SK-N-SH (cell line): ENCODE measurements around the gene PTPRG. TPM values are rescaled to one million over a fixed set of nuclear protein-coding genes. Genes with fewer than 3 reads are reported as not detected.

Experiments used
- CTCF ChIA-PET: fragments of 300-600, 350-600 bp; formaldehyde crosslinking; extraction: SDS; loops from one replicate; lab custom pipeline; 2021; lab: Yijun Ruan, JAX
- POLR2A ChIA-PET: fragments of 350-600 bp; sonication (Branson Sonifier 250); formaldehyde crosslinking; extraction: SDS; loops from one replicate; lab custom pipeline; 2020; ENCODE audit warnings: antibody characterized with exemption, inconsistent platforms; lab: Yijun Ruan, JAX
- DNase-seq: peaks from one replicate; pipeline ENCODE4 v3.0.0; 2012
- H2AFZ ChIP-seq: fragments of 200-600 bp; sonication (generic); 2 replicates; pipeline ENCODE4 v1.8.1; 2016; ENCODE audit warnings: antibody characterized with exemption, mild to moderate bottlenecking, low read depth
- H3F3A ChIP-seq: fragments of 200-600 bp; sonication (generic); replicated peaks from 2 replicates; pipeline ENCODE3; 2016; ENCODE audit warnings: antibody characterized with exemption, mild to moderate bottlenecking; ENCODE audit not compliant: insufficient read depth
- H3K27ac ChIP-seq, 2 experiments: fragments of 200-500 bp in 1 of 2; fragments of 200-600 bp in 1 of 2; sonication (Bioruptor generic) in 1 of 2; sonication (generic), shearing (Covaris generic) in 1 of 2; 2 replicates each; pipeline versions ENCODE4 v1.5.1 to v1.6.1; 2014 to 2016; ENCODE audit warnings: low read depth in 2 of 2, inconsistent platforms in 1 of 2, low read length in 1 of 2, mild to moderate bottlenecking in 1 of 2, mixed read lengths in 1 of 2
- H3K27me3 ChIP-seq: fragments of 200-600 bp; sonication (generic), shearing (Covaris generic); 2 replicates; pipeline ENCODE4 v1.6.1; 2016; ENCODE audit warnings: mixed run types; ENCODE audit not compliant: insufficient read depth
- H3K36me3 ChIP-seq, 2 experiments: fragments of 200-500 bp in 1 of 2; fragments of 200-600 bp in 1 of 2; sonication (Bioruptor generic) in 1 of 2; sonication (generic) in 1 of 2; replicated peaks in 1 of 2; 2 replicates each; pipeline versions ENCODE3 to v1.5.1; 2014 to 2016; ENCODE audit warnings: low read length in 1 of 2, mild to moderate bottlenecking in 1 of 2; ENCODE audit not compliant: insufficient read depth in 2 of 2, control insufficient read depth in 1 of 2
- H3K4me1 ChIP-seq, 2 experiments: fragments of 200-500 bp in 1 of 2; fragments of 200-600 bp in 1 of 2; sonication (Bioruptor generic) in 1 of 2; sonication (generic), shearing (Covaris generic) in 1 of 2; 2 replicates each; pipeline versions ENCODE4 v1.5.1 to v1.6.1; 2014 to 2016; ENCODE audit warnings: low read depth in 1 of 2, low read length in 1 of 2, mixed run types in 1 of 2; ENCODE audit not compliant: insufficient read depth in 2 of 2, control insufficient read depth in 1 of 2
- H3K4me2 ChIP-seq: fragments of 200-600 bp; sonication (generic), shearing (Covaris generic); 2 replicates; pipeline ENCODE4 v1.6.1; 2017; ENCODE audit warnings: mixed run types
- H3K4me3 ChIP-seq, 2 experiments: fragments of 200-500 bp in 1 of 2; fragments of 200-600 bp in 1 of 2; sonication (Bioruptor generic) in 1 of 2; sonication (generic), shearing (Covaris generic) in 1 of 2; 2 replicates each; pipeline versions ENCODE4 v1.5.1 to v1.8.1; 2014 to 2016; ENCODE audit warnings: low read depth in 2 of 2, inconsistent platforms in 1 of 2, low read length in 1 of 2, mild to moderate bottlenecking in 1 of 2, mixed read lengths in 1 of 2, moderate library complexity in 1 of 2
- H3K79me2 ChIP-seq: fragments of 200-600 bp; sonication (generic); 2 replicates; pipeline ENCODE4 v1.8.1; 2017; ENCODE audit warnings: mild to moderate bottlenecking; ENCODE audit not compliant: insufficient read depth
- H3K9ac ChIP-seq: fragments of 200-600 bp; sonication (generic); 2 replicates; pipeline ENCODE4 v1.6.1; 2017; ENCODE audit warnings: mixed run types
- H3K9me2 ChIP-seq: fragments of 200-600 bp; sonication (generic); 2 replicates; pipeline ENCODE4 v1.6.1; 2017; ENCODE audit warnings: mixed run types
- H3K9me3 ChIP-seq: fragments of 200-600 bp; sonication (generic); 2 replicates; pipeline ENCODE4 v1.6.1; 2017; ENCODE audit warnings: mixed run types, mild to moderate bottlenecking, moderate library complexity
- H4K20me1 ChIP-seq: fragments of 200-600 bp; sonication (generic); 2 replicates; pipeline ENCODE4 v1.6.1; 2017; ENCODE audit warnings: mild to moderate bottlenecking, mixed run types; ENCODE audit not compliant: insufficient read depth
- CHD2 ChIP-seq: fragments of 150-350 bp; IDR thresholded peaks from 2 replicates; pipeline ENCODE4 v1.6.1; 2018; ENCODE audit warnings: low read length; ENCODE audit not compliant: partially characterized antibody
- CTCF ChIP-seq: fragments of 200-600 bp; sonication (generic); IDR thresholded peaks from 2 replicates; pipeline ENCODE4 v1.6.1; 2017; ENCODE audit warnings: antibody characterized with exemption, mild to moderate bottlenecking, moderate library complexity
- ELF1 ChIP-seq: IDR thresholded peaks from 2 replicates; pipeline ENCODE4 v1.4.0; 2012
- EP300 ChIP-seq, 2 experiments: IDR thresholded peaks; 2 replicates each; pipeline versions ENCODE4 v1.4.0 to v1.6.1; 2012; ENCODE audit warnings: borderline replicate concordance in 1 of 2, low read depth in 1 of 2, low read length in 1 of 2
- FOSL2 ChIP-seq: IDR thresholded peaks from 2 replicates; pipeline ENCODE4 v1.4.0; 2012; ENCODE audit warnings: low read depth, mild to moderate bottlenecking, moderate library complexity, borderline replicate concordance
- FOXJ3 ChIP-seq: sonication (generic); formaldehyde crosslinking; IDR thresholded peaks from 2 replicates; pipeline ENCODE4 v1.5.1; 2020; ENCODE audit warnings: mild to moderate bottlenecking, missing genetic modification reagents
- FOXM1 ChIP-seq: IDR thresholded peaks from 2 replicates; pipeline ENCODE4 v1.4.0; 2012; ENCODE audit warnings: low read depth, mild to moderate bottlenecking
- GABPA ChIP-seq: IDR thresholded peaks from 2 replicates; pipeline ENCODE4 v1.4.0; 2012; ENCODE audit warnings: low read depth, mild to moderate bottlenecking
- NFIC ChIP-seq: IDR thresholded peaks from 2 replicates; pipeline ENCODE4 v1.4.0; 2012; ENCODE audit warnings: borderline replicate concordance
- NRF1 ChIP-seq: IDR thresholded peaks from 2 replicates; pipeline ENCODE4 v1.6.1; 2012; ENCODE audit warnings: low read depth, mild to moderate bottlenecking, low read length
- RAD21 ChIP-seq: IDR thresholded peaks from 2 replicates; pipeline ENCODE4 v1.6.1; 2012; ENCODE audit warnings: mild to moderate bottlenecking, low read length
- RCOR1 ChIP-seq: fragments of 150-350 bp; IDR thresholded peaks from 2 replicates; pipeline ENCODE4 v1.6.1; 2017; ENCODE audit warnings: antibody characterized with exemption, low read length
- RFX5 ChIP-seq: IDR thresholded peaks from 2 replicates; pipeline ENCODE4 v1.6.1; 2012; ENCODE audit warnings: mild to moderate bottlenecking, improper control_type of control experiment, low read length
- RXRA ChIP-seq: IDR thresholded peaks from 2 replicates; pipeline ENCODE4 v1.4.0; 2012; ENCODE audit warnings: low read depth, mild to moderate bottlenecking, borderline replicate concordance
- TAF1 ChIP-seq: IDR thresholded peaks from 2 replicates; pipeline ENCODE4 v1.6.1; 2012; ENCODE audit warnings: low read depth, mild to moderate bottlenecking, low read length, moderate library complexity, borderline replicate concordance
- TCF12 ChIP-seq: IDR thresholded peaks from 2 replicates; pipeline ENCODE4 v1.4.0; 2012
- TEAD4 ChIP-seq: IDR thresholded peaks from 2 replicates; pipeline ENCODE4 v1.4.0; 2012; ENCODE audit warnings: mild to moderate bottlenecking, borderline replicate concordance; ENCODE audit not compliant: insufficient read depth
- USF2 ChIP-seq: fragments of 150-350 bp; IDR thresholded peaks from 2 replicates; pipeline ENCODE4 v1.6.1; 2017; ENCODE audit warnings: antibody characterized with exemption, low read length, low read depth, borderline replicate concordance
- YY1 ChIP-seq: IDR thresholded peaks from 2 replicates; pipeline ENCODE4 v1.4.0; 2012; ENCODE audit warnings: low read depth, mild to moderate bottlenecking
- ZBTB33 ChIP-seq: IDR thresholded peaks from 2 replicates; pipeline ENCODE4 v1.4.0; 2012; ENCODE audit warnings: low read depth, borderline replicate concordance
- WGBS: methylation state at CpG from one replicate; pipeline ENCODE4 v1.1.6; 2017; ENCODE audit warnings: low lambda C conversion rate; 5-methylcytosine and 5-hydroxymethylcytosine counted together
- polyA plus RNA-seq, 3 experiments: library from polyadenylated mRNA; depleted of rRNA; stranded (reverse); fragments of >200 nt; gene quantifications; 2 replicates each; pipeline ENCODE4 v1.2.3, GENCODE V29; 2012
- TF ChIP-seq, protein P1 (sequence below): IDR thresholded peaks from 2 replicates; pipeline ENCODE4 v1.4.0; 2012; ENCODE audit warnings: low read depth
- TF ChIP-seq, protein P2 (sequence below): IDR thresholded peaks from 2 replicates; pipeline ENCODE4 v1.6.1; 2012; ENCODE audit warnings: mild to moderate bottlenecking, low read depth, low read length, moderate library complexity

PTPRG gene
- polyA plus RNA-seq, 1 of the 3 experiments (the other 2 are of a cell fraction): 14.1 TPM

GRCh38 chr3:61560517-61561373 lies 626 bp upstream of the PTPRG start:
- H3K4me3 ChIP-seq: peak overlapping the region; percentile 74 to 88
- peak overlapping the region; percentile 93 for H3K4me2 ChIP-seq
- WGBS: 2% methylated on average over 42 of the region's 64 CpGs
- peak overlapping the region; percentile 86 for H2AFZ ChIP-seq
- H4K20me1 ChIP-seq: peaks cover 8% of the 10 kb centered on the region; the same call in 1 of the 2 replicates
- CTCF ChIA-PET: interaction anchor here (0.6 kb wide), 1 partner anchor 31 kb away, joined by 3 read pairs; no protein-coding TSS in a partner anchor
- H3F3A ChIP-seq: no peaks in the 10 kb centered on the region
- peak; percentile 68 for DNase-seq
- POLR2A ChIA-PET: no interaction called here
- no peak for TF ChIP-seq EP300 (IDR thresholded peaks at IDR 0.05; ENCODE audit: borderline replicate concordance in 1 of 2, low read depth in 1 of 2, low read length in 1 of 2)
- 0 out of 2 replicates have a peak, but pooled peaks have one; percentile 10 for TF ChIP-seq RCOR1
- no peak for TF ChIP-seq FOXJ3 (CRISPR knock-in tag)
- 0 out of 2 replicates have a peak, but pooled peaks have one; percentile 16 for TF ChIP-seq TEAD4
- TF ChIP-seq, protein P1, sequence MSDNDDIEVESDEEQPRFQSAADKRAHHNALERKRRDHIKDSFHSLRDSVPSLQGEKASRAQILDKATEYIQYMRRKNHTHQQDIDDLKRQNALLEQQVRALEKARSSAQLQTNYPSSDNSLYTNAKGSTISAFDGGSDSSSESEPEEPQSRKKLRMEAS: peak; percentile 56
- TF ChIP-seq RXRA: no peak
- TF ChIP-seq NRF1: no peak
- peak; percentile 33 for TF ChIP-seq CTCF
- 0 out of 2 replicates have a peak, but pooled peaks have one; percentile 18 for TF ChIP-seq ZBTB33
- TF ChIP-seq RFX5: no peak
- TF ChIP-seq TAF1: 0 out of 2 replicates have a peak, but pooled peaks have one; percentile 35
- TF ChIP-seq GABPA: peak; percentile 46; the same call in 1 of the 2 replicates
- TF ChIP-seq RAD21: no peak
- TF ChIP-seq, protein P2, sequence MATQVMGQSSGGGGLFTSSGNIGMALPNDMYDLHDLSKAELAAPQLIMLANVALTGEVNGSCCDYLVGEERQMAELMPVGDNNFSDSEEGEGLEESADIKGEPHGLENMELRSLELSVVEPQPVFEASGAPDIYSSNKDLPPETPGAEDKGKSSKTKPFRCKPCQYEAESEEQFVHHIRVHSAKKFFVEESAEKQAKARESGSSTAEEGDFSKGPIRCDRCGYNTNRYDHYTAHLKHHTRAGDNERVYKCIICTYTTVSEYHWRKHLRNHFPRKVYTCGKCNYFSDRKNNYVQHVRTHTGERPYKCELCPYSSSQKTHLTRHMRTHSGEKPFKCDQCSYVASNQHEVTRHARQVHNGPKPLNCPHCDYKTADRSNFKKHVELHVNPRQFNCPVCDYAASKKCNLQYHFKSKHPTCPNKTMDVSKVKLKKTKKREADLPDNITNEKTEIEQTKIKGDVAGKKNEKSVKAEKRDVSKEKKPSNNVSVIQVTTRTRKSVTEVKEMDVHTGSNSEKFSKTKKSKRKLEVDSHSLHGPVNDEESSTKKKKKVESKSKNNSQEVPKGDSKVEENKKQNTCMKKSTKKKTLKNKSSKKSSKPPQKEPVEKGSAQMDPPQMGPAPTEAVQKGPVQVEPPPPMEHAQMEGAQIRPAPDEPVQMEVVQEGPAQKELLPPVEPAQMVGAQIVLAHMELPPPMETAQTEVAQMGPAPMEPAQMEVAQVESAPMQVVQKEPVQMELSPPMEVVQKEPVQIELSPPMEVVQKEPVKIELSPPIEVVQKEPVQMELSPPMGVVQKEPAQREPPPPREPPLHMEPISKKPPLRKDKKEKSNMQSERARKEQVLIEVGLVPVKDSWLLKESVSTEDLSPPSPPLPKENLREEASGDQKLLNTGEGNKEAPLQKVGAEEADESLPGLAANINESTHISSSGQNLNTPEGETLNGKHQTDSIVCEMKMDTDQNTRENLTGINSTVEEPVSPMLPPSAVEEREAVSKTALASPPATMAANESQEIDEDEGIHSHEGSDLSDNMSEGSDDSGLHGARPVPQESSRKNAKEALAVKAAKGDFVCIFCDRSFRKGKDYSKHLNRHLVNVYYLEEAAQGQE: 0 out of 2 replicates have a peak, but pooled peaks have one; percentile 14
- no peak for TF ChIP-seq USF2
- no peak for TF ChIP-seq ELF1
- TF ChIP-seq CHD2: no peak
- TF ChIP-seq NFIC: peak; percentile 27
- no peak; the same call in 1 of the 2 replicates for TF ChIP-seq YY1
- peak; percentile 26; the same call in 1 of the 2 replicates for TF ChIP-seq TCF12
- no peak for TF ChIP-seq FOSL2
- 0 out of 2 replicates have a peak, but pooled peaks have one; percentile 50 for TF ChIP-seq FOXM1
- TF ChIP-seq, all 33 proteins: peak for 11
- peaks cover 9 to 12% of the 10 kb centered on the region in 2 experiments; a peak in 2 of 4 replicates for H3K4me1 ChIP-seq
- peaks cover 41% of the 10 kb centered on the region for H3K79me2 ChIP-seq
- no peaks in the 10 kb centered on the region for H3K9me2 ChIP-seq
- H3K9me3 ChIP-seq: no peaks in the 10 kb centered on the region
- H3K27me3 ChIP-seq: no peaks in the 10 kb centered on the region; the same call in 1 of the 2 replicates
- H3K9ac ChIP-seq: peak overlapping the region; percentile 91
- peak overlapping the region; percentile 74 to 93 for H3K27ac ChIP-seq
- H3K36me3 ChIP-seq: no peaks in the 10 kb centered on the region
